ENCODE measurements around the gene PCDHGA8.

Gene PCDHGA8

GRCh38 chr5:141434006-141434405 lies 41.6 kb downstream of the PCDHGA8 start:
- DNase-seq: no peak

GRCh38 chr5:141437221-141437620 lies 44.8 kb downstream of the PCDHGA8 start:
- DNase-seq: no peak

- no peak for DNase-seq
Measured at GRCh38 chr5:141439411-141440141, 47.1 kb downstream of the PCDHGA8 start.

- no peak for DNase-seq
Measured at GRCh38 chr5:141440341-141440740, 47.9 kb downstream of the PCDHGA8 start.

GRCh38 chr5:141441571-141442170 lies 49.2 kb downstream of the PCDHGA8 start:
- no peak for DNase-seq
